Activated T-helper 1 cell treated with anti-CD3 and anti-CD28 coated beads, Interleukin-12 subunit alpha, Interleukin-12 subunit beta, Interleukin-2, Interleukin-4 antibody, amounts not matched to agents 30 ng/mL and 10 ng/mL and 1 ng/mL, durations not matched to agents 14 hours and 24 hours and 36 hours (primary cell): ENCODE results near the gene PLA2G15. TPM values are rescaled to one million over a fixed set of nuclear protein-coding genes. Genes with fewer than 3 reads are reported as not detected.

Experiments used
- DNase-seq: peaks from one replicate; pipeline ENCODE4 v3.0.0; 2021; ENCODE audit warnings: low spot score
- H3K27ac Mint-ChIP-seq: one replicate; pipeline ENCODE4 v1.8.0; 2021; ENCODE audit warnings: mild to moderate bottlenecking, mixed read lengths
- H3K27me3 Mint-ChIP-seq: one replicate; pipeline ENCODE4 v1.8.0; 2022; ENCODE audit warnings: mild to moderate bottlenecking, moderate library complexity, mixed read lengths; ENCODE audit not compliant: insufficient read depth
- H3K36me3 Mint-ChIP-seq: one replicate; pipeline ENCODE4 v1.8.0; 2021; ENCODE audit warnings: low read depth, mixed read lengths
- H3K4me1 Mint-ChIP-seq: one replicate; pipeline ENCODE4 v1.8.0; 2021; ENCODE audit warnings: low read depth, mixed read lengths
- H3K4me3 Mint-ChIP-seq: one replicate; pipeline ENCODE4 v1.8.0; 2021; ENCODE audit warnings: mild to moderate bottlenecking, moderate library complexity, mixed read lengths
- H3K9me3 Mint-ChIP-seq: one replicate; pipeline ENCODE4 v1.8.0; 2021; ENCODE audit warnings: mixed read lengths
- intact Hi-C: fragments of 100-400 bp; cut with micrococcal nuclease; formaldehyde crosslinking; loops from one replicate; pipeline ENCODE4 v1.15.1; 2024
- total RNA-seq: library from RNA; stranded (reverse); gene quantifications from 2 replicates; pipeline ENCODE4 v1.2.3, GENCODE V29; 2022

PLA2G15 gene
- total RNA-seq, result 8.6 and 8.8 TPM in 2 replicates

GRCh38 chr16:68244903-68245853 is at the start of gene PLA2G15:
PLA2G15 (plus strand) TSS chr16:68245373; CDS start chr16:68245427, 54 bp downstream.
- peaks cover 4% of the 10 kb centered on the region for H3K36me3 Mint-ChIP-seq
- intact Hi-C loops, result loop anchor here (1.0 kb wide), 6 partner anchors 8 to 203 kb away; partner anchors contain the start of genes NFATC3, SLC7A6, SLC7A6OS and SMPD3
- H3K27ac Mint-ChIP-seq, result peak within 1 kb of the TSS; percentile 82
- H3K4me3 Mint-ChIP-seq, result peak within 1 kb of the TSS; percentile 99
- H3K4me1 Mint-ChIP-seq, result peaks cover 18% of the 10 kb centered on the region
- H3K9me3 Mint-ChIP-seq, result no peaks in the 10 kb centered on the region
- H3K27me3 Mint-ChIP-seq, result peaks cover 5% of the 10 kb centered on the region
- DNase-seq, result peak; percentile 93

GRCh38 chr16:68197250-68197649 is 47.9 kb upstream of the PLA2G15 start:
- no peak for DNase-seq
- H3K4me3 Mint-ChIP-seq, result no peak overlapping the region
- no peaks in the 10 kb centered on the region for H3K27me3 Mint-ChIP-seq
- H3K36me3 Mint-ChIP-seq, result peaks cover 23% of the 10 kb centered on the region
- intact Hi-C loops, result no loop called here
- H3K9me3 Mint-ChIP-seq, result no peaks in the 10 kb centered on the region
- H3K4me1 Mint-ChIP-seq, result peaks cover 8% of the 10 kb centered on the region
- no peak overlapping the region for H3K27ac Mint-ChIP-seq

- peaks cover 9% of the 10 kb centered on the region for H3K36me3 Mint-ChIP-seq
- no peak for DNase-seq
- no peak overlapping the region for H3K4me3 Mint-ChIP-seq
- H3K4me1 Mint-ChIP-seq, result peaks cover 8% of the 10 kb centered on the region
- intact Hi-C loops, result no loop called here
- peak overlapping the region; percentile 56 for H3K27ac Mint-ChIP-seq
- H3K9me3 Mint-ChIP-seq, result no peaks in the 10 kb centered on the region
- no peaks in the 10 kb centered on the region for H3K27me3 Mint-ChIP-seq
Observed at GRCh38 chr16:68200088-68200783, 44.9 kb upstream of the PLA2G15 start.

- H3K27ac Mint-ChIP-seq, result no peak overlapping the region
Observed at GRCh38 chr16:68202091-68202519, 43.1 kb upstream of the PLA2G15 start.

GRCh38 chr16:68206245-68206644 is 38.9 kb upstream of the PLA2G15 start:
- H3K27me3 Mint-ChIP-seq, result no peaks in the 10 kb centered on the region
- no peaks in the 10 kb centered on the region for H3K9me3 Mint-ChIP-seq
- peaks cover 14% of the 10 kb centered on the region for H3K36me3 Mint-ChIP-seq
- peaks cover 18% of the 10 kb centered on the region for H3K4me1 Mint-ChIP-seq
- H3K4me3 Mint-ChIP-seq, result no peak overlapping the region
- intact Hi-C loops, result no loop called here
- no peak overlapping the region for H3K27ac Mint-ChIP-seq
- no peak for DNase-seq

More at GRCh38 chr16:68202091-68202519, 43.1 kb upstream of the PLA2G15 start:
- Mint-ChIP-seq H3K4me3 (no peak overlapping the region), H3K4me1 (peaks cover 8% of the 10 kb centered on the region), H3K27me3 (no peaks in the 10 kb centered on the region), H3K36me3 (peaks cover 10% of the 10 kb centered on the region), H3K9me3 (no peaks in the 10 kb centered on the region)
- intact Hi-C loops, result no loop called here
- DNase-seq, result no peak

GRCh38 chr16:68214726-68215125 is 30.4 kb upstream of the PLA2G15 start:
- intact Hi-C loops, result loop anchor here (5.0 kb wide), 1 partner anchor 122 kb away; no protein-coding TSS in a partner anchor
- peaks cover 25% of the 10 kb centered on the region for H3K4me1 Mint-ChIP-seq
- H3K9me3 Mint-ChIP-seq, result no peaks in the 10 kb centered on the region
- peaks cover 29% of the 10 kb centered on the region for H3K36me3 Mint-ChIP-seq
- H3K4me3 Mint-ChIP-seq, result no peak overlapping the region
- no peak for DNase-seq
- no peaks in the 10 kb centered on the region for H3K27me3 Mint-ChIP-seq
- H3K27ac Mint-ChIP-seq, result no peak overlapping the region

GRCh38 chr16:68215302-68215701 is 29.9 kb upstream of the PLA2G15 start:
- H3K36me3 Mint-ChIP-seq, result peaks cover 34% of the 10 kb centered on the region
- no peak overlapping the region for H3K4me3 Mint-ChIP-seq
- intact Hi-C loops, result no loop called here
- DNase-seq, result no peak
- no peak overlapping the region for H3K27ac Mint-ChIP-seq
- H3K4me1 Mint-ChIP-seq, result peaks cover 25% of the 10 kb centered on the region
- H3K9me3 Mint-ChIP-seq, result no peaks in the 10 kb centered on the region
- no peaks in the 10 kb centered on the region for H3K27me3 Mint-ChIP-seq

GRCh38 chr16:68216240-68216639 is 28.9 kb upstream of the PLA2G15 start:
- Mint-ChIP-seq H3K4me3 (no peak overlapping the region), H3K36me3 (peaks cover 34% of the 10 kb centered on the region), H3K4me1 (peaks cover 19% of the 10 kb centered on the region), H3K27ac (no peak overlapping the region), H3K9me3 (no peaks in the 10 kb centered on the region), H3K27me3 (no peaks in the 10 kb centered on the region)
- intact Hi-C loops, result no loop called here
- no peak for DNase-seq

- Mint-ChIP-seq H3K36me3 (peaks cover 38% of the 10 kb centered on the region), H3K27me3 (no peaks in the 10 kb centered on the region), H3K4me1 (peaks cover 6% of the 10 kb centered on the region), H3K4me3 (no peak overlapping the region), H3K27ac (peak overlapping the region; percentile 44), H3K9me3 (no peaks in the 10 kb centered on the region)
- DNase-seq, result no peak
- intact Hi-C loops, result no loop called here
Observed at GRCh38 chr16:68217506-68217905, 27.7 kb upstream of the PLA2G15 start.

GRCh38 chr16:68219725-68220351 is 25.3 kb upstream of the PLA2G15 start:
- no peaks in the 10 kb centered on the region for H3K27me3 Mint-ChIP-seq
- peaks cover under 1% of the 10 kb centered on the region for H3K4me1 Mint-ChIP-seq
- H3K4me3 Mint-ChIP-seq, result no peak overlapping the region
- H3K36me3 Mint-ChIP-seq, result peaks cover 34% of the 10 kb centered on the region
- no peak overlapping the region for H3K27ac Mint-ChIP-seq
- H3K9me3 Mint-ChIP-seq, result no peaks in the 10 kb centered on the region
- no peak for DNase-seq
- intact Hi-C loops, result no loop called here

GRCh38 chr16:68223072-68223471 is 22.1 kb upstream of the PLA2G15 start:
- peaks cover 31% of the 10 kb centered on the region for H3K4me1 Mint-ChIP-seq
- no peak overlapping the region for H3K4me3 Mint-ChIP-seq
- no peaks in the 10 kb centered on the region for H3K9me3 Mint-ChIP-seq
- intact Hi-C loops, result no loop called here
- H3K27ac Mint-ChIP-seq, result no peak overlapping the region
- no peaks in the 10 kb centered on the region for H3K27me3 Mint-ChIP-seq
- no peak for DNase-seq
- peaks cover 43% of the 10 kb centered on the region for H3K36me3 Mint-ChIP-seq

- Mint-ChIP-seq H3K27me3 (no peaks in the 10 kb centered on the region), H3K4me1 (peaks cover 45% of the 10 kb centered on the region), H3K4me3 (no peak overlapping the region), H3K36me3 (peaks cover 38% of the 10 kb centered on the region), H3K9me3 (no peaks in the 10 kb centered on the region), H3K27ac (peak overlapping the region; percentile 21)
- intact Hi-C loops, result loop anchor here (5.0 kb wide), 1 partner anchor 34 kb away; no protein-coding TSS in a partner anchor
- no peak for DNase-seq
Observed at GRCh38 chr16:68226116-68226515, 19.1 kb upstream of the PLA2G15 start.
